ENCODE results near the gene DLD. TPM values are rescaled to one million over a fixed set of nuclear protein-coding genes. Genes with fewer than 3 reads are reported as not detected.
A peak's percentile ranks its signal among the peaks of the same experiment; 100 is the strongest.

DLD gene
- 10 to 100 TPM; 74.3 to 74.9 TPM for total RNA-seq
- polyA plus RNA-seq (2013, experiment 1 of 2), result 40.0 TPM
- polyA plus RNA-seq (2013, experiment 2 of 2), result 51.0 TPM
- 41.5 to 179 (median 70.6) reads per million in 172 experiments for total RNA-seq

DNA sequence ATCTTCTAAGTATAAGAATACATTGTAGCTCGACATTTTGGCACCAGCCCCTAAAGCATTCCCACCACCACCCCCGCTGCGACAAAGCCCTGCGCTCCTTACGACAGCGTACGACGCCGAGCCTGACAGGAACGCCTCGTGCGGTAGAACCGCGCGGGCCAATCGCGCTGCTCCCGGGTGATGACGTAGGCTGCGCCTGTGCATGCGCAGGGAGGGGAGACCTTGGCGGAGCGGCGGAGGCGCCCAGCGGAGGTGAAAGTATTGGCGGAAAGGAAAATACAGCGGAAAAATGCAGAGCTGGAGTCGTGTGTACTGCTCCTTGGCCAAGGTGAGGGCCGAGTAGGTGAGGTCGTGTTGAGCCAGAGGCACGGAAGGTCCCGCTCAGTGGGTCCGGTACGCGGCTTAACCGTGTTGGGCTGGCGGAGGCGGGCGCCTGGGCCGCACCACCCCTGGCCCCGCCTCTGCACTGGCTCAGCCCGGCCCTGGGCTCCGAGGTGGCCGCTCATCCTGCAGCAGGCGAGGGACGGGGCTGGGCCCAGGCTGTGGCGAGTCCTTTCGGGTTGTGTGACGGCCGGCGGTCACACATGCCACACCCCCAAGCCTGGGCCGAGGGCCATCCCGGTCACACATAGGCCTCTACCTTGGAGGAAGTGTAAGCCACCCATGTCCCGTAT lies at the start of gene DLD:
TSS of gene DLD (plus strand) at position 222 of the 674 bp plus-strand sequence. CDS start at position 290, 68 bp downstream.
- DNase-seq, result peak; percentile 84 to 97 (median 90)
- intact Hi-C loops (cut with DNase I, micrococcal nuclease), result loop anchor here (5.0 to 10.0 kb wide), 5 partner anchors 306 to 1226 kb away; partner anchors contain the start of genes BCAP29 (in 1 of the 2), CCDC71L (in 1 of the 2), COG5 (in 1 of the 2) and DUS4L (in 1 of the 2)
- Histone ChIP-seq H3K9me3 (ENCODE audit: control insufficient read depth in 1 of 2, insufficient read depth in 1 of 2, low read length in 2 of 2) (no peaks in the 10 kb centered on the region), H3K27me3 (ENCODE audit: control insufficient read depth in 1 of 2, insufficient read depth in 2 of 2, low read length in 2 of 2) (no peaks in the 10 kb centered on the region), H3K36me3 (ENCODE audit: insufficient read depth, low read length) (peaks cover 31% of the 10 kb centered on the region), H3K4me1 (ENCODE audit: insufficient read depth, low read length) (peaks cover 27% of the 10 kb centered on the region), H3K4me3 (ENCODE audit: low read length) (peak within 1 kb of the TSS; percentile 78), H3K27ac (ENCODE audit: low read depth in 1 of 2, low read length in 2 of 2) (peak within 1 kb of the TSS; percentile 85 to 89)
- H3K4me3 Mint-ChIP-seq, result peak within 1 kb of the TSS; percentile 99
- H3K36me3 Mint-ChIP-seq (ENCODE audit: low read depth), result peaks cover 51% of the 10 kb centered on the region
- ChIA-PET CTCF (interaction anchor here (2.8 to 4.1 kb wide), 2 partner anchors 16 to 147 kb away, joined by 13 to 19 read pairs; partner anchors contain the start of gene CBLL1), POLR2A (interaction anchor here (0.6 to 3.7 kb wide), 7 partner anchors 9 to 722 kb away, joined by 3 to 41 read pairs (median 10); partner anchors contain the start of genes CBLL1 and HBP1)
- ATAC-seq (ENCODE audit: poor library complexity), result peak; percentile 96
- H3K27ac Mint-ChIP-seq, result peak within 1 kb of the TSS; percentile 95
- no peaks in the 10 kb centered on the region for H3K9me3 Mint-ChIP-seq
- TF ChIP-seq CTCF (IDR thresholded peaks at IDR 0.05), result no peak
- no peaks in the 10 kb centered on the region for H3K27me3 Mint-ChIP-seq
- H3K4me1 Mint-ChIP-seq (ENCODE audit: low read depth), result peaks cover 54% of the 10 kb centered on the region

DNA sequence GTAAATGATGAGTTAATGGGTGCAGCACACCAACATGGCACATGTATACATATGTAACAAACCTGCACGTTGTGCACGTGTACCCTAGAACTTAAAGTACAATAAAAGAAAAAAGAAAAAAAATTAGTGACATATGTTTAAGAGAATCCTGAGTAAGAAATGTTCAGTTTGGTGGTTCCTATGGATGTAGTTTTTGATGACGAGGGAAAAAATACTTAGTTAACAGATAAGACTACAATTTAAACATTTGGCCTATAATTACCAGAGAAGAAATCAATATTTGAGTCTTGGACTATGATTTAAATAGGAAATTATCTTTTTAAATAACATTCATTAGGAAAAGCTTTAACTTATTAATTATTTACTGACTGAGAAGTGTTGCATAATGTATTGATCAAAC lies 48.8 kb upstream of the DLD start:
- intact Hi-C loops (cut with DNase I, micrococcal nuclease), result no loop called here
- Mint-ChIP-seq H3K36me3 (ENCODE audit: low read depth) (no peaks in the 10 kb centered on the region), H3K4me3 (no peak overlapping the region), H3K27me3 (no peaks in the 10 kb centered on the region), H3K4me1 (ENCODE audit: low read depth) (no peaks in the 10 kb centered on the region), H3K9me3 (peaks cover 3% of the 10 kb centered on the region), H3K27ac (no peak overlapping the region)
- ATAC-seq (ENCODE audit: poor library complexity), result no peak
- POLR2A ChIA-PET, result no interaction called here
- Histone ChIP-seq H3K27ac (ENCODE audit: low read depth in 1 of 2, low read length in 2 of 2) (no peak overlapping the region), H3K36me3 (ENCODE audit: insufficient read depth, low read length) (no peaks in the 10 kb centered on the region), H3K4me3 (ENCODE audit: low read length) (no peak overlapping the region), H3K27me3 (ENCODE audit: control insufficient read depth in 1 of 2, insufficient read depth in 2 of 2, low read length in 2 of 2) (no peaks in the 10 kb centered on the region), H3K9me3 (ENCODE audit: control insufficient read depth in 1 of 2, insufficient read depth in 1 of 2, low read length in 2 of 2) (no peaks in the 10 kb centered on the region), H3K4me1 (ENCODE audit: insufficient read depth, low read length) (no peaks in the 10 kb centered on the region)
- TF ChIP-seq CTCF (IDR thresholded peaks at IDR 0.05), result no peak
- CTCF ChIA-PET, result no interaction called here
- no peak for DNase-seq

DNA sequence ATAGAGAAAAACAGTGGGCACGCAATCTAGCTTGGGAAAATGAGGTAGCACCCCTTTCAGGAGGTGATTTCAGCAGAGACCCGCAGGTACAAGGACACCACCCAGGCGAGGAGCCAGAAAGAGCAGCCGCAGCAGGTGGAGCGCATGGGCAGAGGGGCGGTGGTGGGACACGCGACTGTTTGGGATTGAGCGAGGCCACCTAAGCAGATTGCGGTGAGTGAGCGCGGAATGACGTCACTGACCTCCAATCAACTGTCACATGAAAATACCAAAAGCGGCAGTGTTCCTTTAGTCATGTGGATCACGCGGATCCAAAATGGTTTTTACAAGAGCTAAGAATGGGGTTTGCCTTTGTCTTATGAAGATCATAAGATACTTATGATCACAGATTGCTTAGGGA lies 47.8 kb upstream of the DLD start:
- peaks cover 3% of the 10 kb centered on the region for H3K9me3 Mint-ChIP-seq
- Histone ChIP-seq H3K9me3 (ENCODE audit: control insufficient read depth in 1 of 2, insufficient read depth in 1 of 2, low read length in 2 of 2) (no peaks in the 10 kb centered on the region), H3K36me3 (ENCODE audit: insufficient read depth, low read length) (no peaks in the 10 kb centered on the region), H3K4me3 (ENCODE audit: low read length) (no peak overlapping the region), H3K4me1 (ENCODE audit: insufficient read depth, low read length) (no peaks in the 10 kb centered on the region), H3K27me3 (ENCODE audit: control insufficient read depth in 1 of 2, insufficient read depth in 2 of 2, low read length in 2 of 2) (no peaks in the 10 kb centered on the region), H3K27ac (ENCODE audit: low read depth in 1 of 2, low read length in 2 of 2) (no peak overlapping the region)
- TF ChIP-seq CTCF (IDR thresholded peaks at IDR 0.05), result no peak
- ATAC-seq (ENCODE audit: poor library complexity), result no peak
- CTCF ChIA-PET, result no interaction called here
- no peak overlapping the region for H3K4me3 Mint-ChIP-seq
- POLR2A ChIA-PET, result no interaction called here
- H3K27me3 Mint-ChIP-seq, result no peaks in the 10 kb centered on the region
- H3K36me3 Mint-ChIP-seq (ENCODE audit: low read depth), result no peaks in the 10 kb centered on the region
- intact Hi-C loops (cut with DNase I, micrococcal nuclease), result no loop called here
- H3K4me1 Mint-ChIP-seq (ENCODE audit: low read depth), result no peaks in the 10 kb centered on the region
- DNase-seq, result no peak
- H3K27ac Mint-ChIP-seq, result no peak overlapping the region
